Right lobe of liver (tissue), 4 donors: Measurements from ENCODE around the gene MSL3.

Experiments
- POLR2A ChIP-seq: fragments of 450-650 bp; IDR thresholded peaks from one replicate; pipeline ENCODE4 v1.6.1; 2017; ENCODE audit warnings: antibody characterized with exemption, mild to moderate bottlenecking
- TF ChIP-seq, protein P1 (sequence below), 4 donors: fragments of 200-600 bp in 3 of 4; fragments of 450-650 bp in 1 of 4; IDR thresholded peaks; one replicate each; pipeline versions ENCODE4 v1.5.1 to v1.8.0; 2016 to 2022; ENCODE audit warnings: antibody characterized with exemption in 4 of 4, mild to moderate bottlenecking in 2 of 4
- donor health status: DM: no; HTN: no; CAD: no.
- donor health status: DM: no; HTN: no; CAD: no.
- donor health status: DM: no; HTN: yes; CAD: no.

DNA sequence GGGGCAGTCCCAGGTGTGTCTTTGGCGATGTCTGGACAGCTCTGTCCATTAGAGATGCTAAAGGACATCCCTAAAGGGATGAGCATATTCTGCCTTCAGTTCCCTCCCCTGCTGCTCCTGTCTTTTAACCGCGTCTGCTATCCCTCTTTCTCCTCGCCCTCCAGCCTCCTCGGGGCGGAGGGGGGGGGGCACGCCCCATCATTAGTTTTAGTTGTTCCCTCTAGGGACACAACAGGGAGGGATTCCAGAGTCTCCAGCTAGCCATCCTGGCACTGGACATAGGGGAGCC is 1.1 kb downstream of the MSL3 start:
- TF ChIP-seq, protein P1, sequence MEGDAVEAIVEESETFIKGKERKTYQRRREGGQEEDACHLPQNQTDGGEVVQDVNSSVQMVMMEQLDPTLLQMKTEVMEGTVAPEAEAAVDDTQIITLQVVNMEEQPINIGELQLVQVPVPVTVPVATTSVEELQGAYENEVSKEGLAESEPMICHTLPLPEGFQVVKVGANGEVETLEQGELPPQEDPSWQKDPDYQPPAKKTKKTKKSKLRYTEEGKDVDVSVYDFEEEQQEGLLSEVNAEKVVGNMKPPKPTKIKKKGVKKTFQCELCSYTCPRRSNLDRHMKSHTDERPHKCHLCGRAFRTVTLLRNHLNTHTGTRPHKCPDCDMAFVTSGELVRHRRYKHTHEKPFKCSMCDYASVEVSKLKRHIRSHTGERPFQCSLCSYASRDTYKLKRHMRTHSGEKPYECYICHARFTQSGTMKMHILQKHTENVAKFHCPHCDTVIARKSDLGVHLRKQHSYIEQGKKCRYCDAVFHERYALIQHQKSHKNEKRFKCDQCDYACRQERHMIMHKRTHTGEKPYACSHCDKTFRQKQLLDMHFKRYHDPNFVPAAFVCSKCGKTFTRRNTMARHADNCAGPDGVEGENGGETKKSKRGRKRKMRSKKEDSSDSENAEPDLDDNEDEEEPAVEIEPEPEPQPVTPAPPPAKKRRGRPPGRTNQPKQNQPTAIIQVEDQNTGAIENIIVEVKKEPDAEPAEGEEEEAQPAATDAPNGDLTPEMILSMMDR (IDR thresholded peaks at IDR 0.05) = no peak
- TF ChIP-seq POLR2A = no peak
